ENCODE data around the gene EPB42. TPM values are rescaled to one million over a fixed set of nuclear protein-coding genes. Genes with fewer than 3 reads are reported as not detected.

Gene EPB42
- total RNA-seq, 1 experiment from 2014 or later = not detected

DNA sequence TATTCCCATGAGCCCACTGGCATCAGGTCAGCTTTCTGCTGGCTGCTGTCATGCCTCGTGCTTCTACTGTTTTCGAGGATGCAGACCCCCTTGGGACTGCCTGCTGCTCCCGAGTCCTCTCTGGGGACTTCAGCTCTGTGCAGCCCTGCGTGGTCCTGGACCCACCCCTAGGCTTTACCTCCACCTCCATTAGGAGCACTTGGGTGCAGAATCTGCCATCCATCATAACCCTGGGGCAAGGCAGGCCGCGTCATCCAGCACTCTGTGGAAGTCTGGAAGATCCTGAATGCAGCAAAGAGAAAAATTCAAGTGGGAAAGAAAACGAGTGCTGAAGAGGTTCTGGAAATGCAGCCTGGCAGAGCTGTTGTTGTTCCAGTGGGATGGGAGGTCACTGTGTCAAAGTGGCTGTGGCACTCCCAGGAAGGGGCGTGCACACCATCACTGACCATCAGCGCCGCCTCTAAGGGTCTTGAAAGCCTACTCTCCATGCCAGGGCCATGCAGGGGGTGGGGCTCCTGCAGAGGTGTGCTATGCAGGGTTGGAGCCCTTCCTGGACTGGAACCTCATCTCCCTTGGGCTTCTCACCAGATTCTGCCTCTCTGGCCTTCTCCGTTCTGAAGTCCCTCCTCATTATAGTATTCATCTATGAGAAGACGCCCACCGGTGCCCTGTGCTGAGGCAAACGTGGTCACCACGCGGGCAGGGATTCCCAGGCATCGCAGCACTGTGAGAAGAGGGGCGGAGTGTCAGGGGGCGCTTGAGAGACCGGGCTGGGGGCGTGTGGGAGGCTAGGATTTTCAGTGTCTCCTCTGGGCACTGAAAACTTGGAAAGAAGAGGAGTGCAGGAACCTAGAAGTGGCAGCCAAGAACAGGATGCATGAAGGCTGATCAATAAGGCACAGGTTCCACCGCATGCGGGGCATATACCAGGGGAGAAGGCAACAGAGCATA, 12.5 kb downstream of the EPB42 start:
- no peak overlapping the region for H3K4me2 ChIP-seq (ENCODE audit: low read length)
- intact Hi-C loops (cut with micrococcal nuclease) = no loop called here
- ChIA-PET POLR2A (no interaction called here), CTCF (interaction anchor here (0.8 to 1.7 kb wide), 2 partner anchors 17 to 77 kb away, joined by 3 read pairs; no protein-coding TSS in a partner anchor), RAD21 (ENCODE audit: low non-redundant PET in 1 of 2, low total read pairs in 2 of 2, uncharacterized antibody in 2 of 2, unreplicated experiment in 2 of 2) (no interaction called here)
- ATAC-seq (no peak), DNase-seq (ENCODE audit: low read depth, low spot score) (no peak)
- H3K9ac ChIP-seq (ENCODE audit: low read length) = no peak overlapping the region
- no peaks in the 10 kb centered on the region for H3K9me3 ChIP-seq (ENCODE audit: control insufficient read depth in 1 of 2, insufficient read depth in 1 of 2, low read depth in 1 of 2, low read length in 2 of 2)
- no peak for TF ChIP-seq CBX3 (IDR thresholded peaks at IDR 0.05; ENCODE audit: low read depth)
- no peak for TF ChIP-seq ELF1 (IDR thresholded peaks at IDR 0.05; ENCODE audit: borderline replicate concordance, low read depth)
- TF ChIP-seq POLR2AphosphoS5 (IDR thresholded peaks at IDR 0.05; ENCODE audit: low read depth, low read length) = no peak
- TF ChIP-seq CEBPB (IDR thresholded peaks at IDR 0.05; ENCODE audit: low read depth) = no peak
- no peak for TF ChIP-seq YY1 (IDR thresholded peaks at IDR 0.05; ENCODE audit: extremely low read depth, insufficient replicate concordance, low read depth, low read length)
- TF ChIP-seq EZH2 (IDR thresholded peaks at IDR 0.05) = no peak
- no peak overlapping the region for H3K27ac ChIP-seq (ENCODE audit: low read depth, low read length)
- no peaks in the 10 kb centered on the region for H3K36me3 ChIP-seq (ENCODE audit: control insufficient read depth in 1 of 2, insufficient read depth in 2 of 2, low read length in 2 of 2)
- H3K27me3 ChIP-seq (ENCODE audit: insufficient read depth, low read length) = no peaks in the 10 kb centered on the region
- peaks cover 0 to 4% of the 10 kb centered on the region in 2 experiments; a peak in 1 of 4 replicates for H3K4me1 ChIP-seq (ENCODE audit: control insufficient read depth in 1 of 2, insufficient read depth in 2 of 2, low read length in 2 of 2)
- no peak overlapping the region for H3K4me3 ChIP-seq (replicated peaks in 1 of 2; ENCODE audit: low read depth in 1 of 2, low read length in 2 of 2)
- no peaks in the 10 kb centered on the region for H3K9me2 ChIP-seq (ENCODE audit: insufficient read depth)
- H4K20me1 ChIP-seq (ENCODE audit: insufficient read depth) = no peaks in the 10 kb centered on the region
- no peak overlapping the region for H2AFZ ChIP-seq (ENCODE audit: low read depth, low read length, poor library complexity, severe bottlenecking)
- no peaks in the 10 kb centered on the region for H3K79me2 ChIP-seq (ENCODE audit: insufficient read depth, low read length)
- BruUV-seq (replicated peaks) = no TSS peak

DNA sequence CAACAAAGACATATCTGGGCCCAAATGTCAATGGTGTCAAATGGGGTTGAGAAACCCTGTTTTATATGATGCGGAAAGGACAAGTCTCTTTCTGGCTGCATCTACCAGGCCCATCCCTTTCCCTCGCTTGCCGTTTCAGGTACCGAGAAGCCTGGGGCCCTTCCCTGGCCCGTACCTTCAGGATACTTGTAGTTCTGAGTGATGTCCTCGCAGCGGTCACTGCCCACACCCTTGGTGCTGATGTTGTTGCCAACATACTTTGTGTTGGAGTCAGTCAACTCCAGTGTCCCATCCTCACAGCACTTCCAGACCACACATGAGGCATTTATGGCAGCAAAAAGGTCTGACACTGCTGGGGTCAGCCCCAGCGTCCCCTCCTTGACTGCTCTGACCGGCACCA, 13.8 kb downstream of the EPB42 start:
- DNase-seq (ENCODE audit: low read depth, low spot score) (no peak), ATAC-seq (no peak)
- CTCF ChIA-PET = interaction anchor here (1.6 to 1.7 kb wide), 2 partner anchors 18 to 79 kb away, joined by 3 to 6 read pairs; no protein-coding TSS in a partner anchor
- Histone ChIP-seq H3K36me3 (ENCODE audit: control insufficient read depth in 1 of 2, insufficient read depth in 2 of 2, low read length in 2 of 2) (no peaks in the 10 kb centered on the region), H3K4me2 (ENCODE audit: low read length) (no peak overlapping the region), H3K4me3 (replicated peaks in 1 of 2; ENCODE audit: low read depth in 1 of 2, low read length in 2 of 2) (no peak overlapping the region), H3K79me2 (ENCODE audit: insufficient read depth, low read length) (no peaks in the 10 kb centered on the region), H3K9me3 (ENCODE audit: control insufficient read depth in 1 of 2, insufficient read depth in 1 of 2, low read depth in 1 of 2, low read length in 2 of 2) (no peaks in the 10 kb centered on the region), H3K27ac (ENCODE audit: low read depth, low read length) (no peak overlapping the region), H3K9me2 (ENCODE audit: insufficient read depth) (no peaks in the 10 kb centered on the region), H4K20me1 (ENCODE audit: insufficient read depth) (no peaks in the 10 kb centered on the region), H3K4me1 (ENCODE audit: control insufficient read depth in 1 of 2, insufficient read depth in 2 of 2, low read length in 2 of 2) (peaks cover 0 to 4% of the 10 kb centered on the region in 2 experiments; a peak in 1 of 4 replicates), H2AFZ (ENCODE audit: low read depth, low read length, poor library complexity, severe bottlenecking) (no peak overlapping the region), H3K27me3 (ENCODE audit: insufficient read depth, low read length) (no peaks in the 10 kb centered on the region), H3K9ac (ENCODE audit: low read length) (no peak overlapping the region)
- POLR2A ChIA-PET = no interaction called here
- BruUV-seq (replicated peaks) = no TSS peak
- intact Hi-C loops (cut with micrococcal nuclease) = no loop called here
- RAD21 ChIA-PET (ENCODE audit: low non-redundant PET in 1 of 2, low total read pairs in 2 of 2, uncharacterized antibody in 2 of 2, unreplicated experiment in 2 of 2) = no interaction called here
- TF ChIP-seq YY1 (IDR thresholded peaks at IDR 0.05; ENCODE audit: extremely low read depth, insufficient replicate concordance, low read depth, low read length) = no peak
- TF ChIP-seq, protein P1, sequence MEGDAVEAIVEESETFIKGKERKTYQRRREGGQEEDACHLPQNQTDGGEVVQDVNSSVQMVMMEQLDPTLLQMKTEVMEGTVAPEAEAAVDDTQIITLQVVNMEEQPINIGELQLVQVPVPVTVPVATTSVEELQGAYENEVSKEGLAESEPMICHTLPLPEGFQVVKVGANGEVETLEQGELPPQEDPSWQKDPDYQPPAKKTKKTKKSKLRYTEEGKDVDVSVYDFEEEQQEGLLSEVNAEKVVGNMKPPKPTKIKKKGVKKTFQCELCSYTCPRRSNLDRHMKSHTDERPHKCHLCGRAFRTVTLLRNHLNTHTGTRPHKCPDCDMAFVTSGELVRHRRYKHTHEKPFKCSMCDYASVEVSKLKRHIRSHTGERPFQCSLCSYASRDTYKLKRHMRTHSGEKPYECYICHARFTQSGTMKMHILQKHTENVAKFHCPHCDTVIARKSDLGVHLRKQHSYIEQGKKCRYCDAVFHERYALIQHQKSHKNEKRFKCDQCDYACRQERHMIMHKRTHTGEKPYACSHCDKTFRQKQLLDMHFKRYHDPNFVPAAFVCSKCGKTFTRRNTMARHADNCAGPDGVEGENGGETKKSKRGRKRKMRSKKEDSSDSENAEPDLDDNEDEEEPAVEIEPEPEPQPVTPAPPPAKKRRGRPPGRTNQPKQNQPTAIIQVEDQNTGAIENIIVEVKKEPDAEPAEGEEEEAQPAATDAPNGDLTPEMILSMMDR (IDR thresholded peaks at IDR 0.05 in 2 of 3, conservative IDR thresholded peaks at IDR 0.05 in 1 of 3; ENCODE audit: borderline replicate concordance in 1 of 3, insufficient read depth in 1 of 3, low read depth in 2 of 3, low read length in 2 of 3) = no peak
- TF ChIP-seq ELF1 (IDR thresholded peaks at IDR 0.05; ENCODE audit: borderline replicate concordance, low read depth) = no peak
- TF ChIP-seq ZNF274 (IDR thresholded peaks at IDR 0.05; ENCODE audit: low read depth, low read length) = no peak
- TF ChIP-seq, protein P2, sequence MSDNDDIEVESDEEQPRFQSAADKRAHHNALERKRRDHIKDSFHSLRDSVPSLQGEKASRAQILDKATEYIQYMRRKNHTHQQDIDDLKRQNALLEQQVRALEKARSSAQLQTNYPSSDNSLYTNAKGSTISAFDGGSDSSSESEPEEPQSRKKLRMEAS (IDR thresholded peaks at IDR 0.05) = no peak
- TF ChIP-seq CEBPB (IDR thresholded peaks at IDR 0.05; ENCODE audit: low read depth) = no peak
- no peak for TF ChIP-seq FOSL1 (IDR thresholded peaks at IDR 0.05; ENCODE audit: low read depth)
- no peak for TF ChIP-seq RAD21 (IDR thresholded peaks at IDR 0.05; ENCODE audit: low read depth)
- no peak for TF ChIP-seq JUND (IDR thresholded peaks at IDR 0.05)
- TF ChIP-seq SP1 (IDR thresholded peaks at IDR 0.05; ENCODE audit: low read depth) = no peak
- TF ChIP-seq, protein P3, sequence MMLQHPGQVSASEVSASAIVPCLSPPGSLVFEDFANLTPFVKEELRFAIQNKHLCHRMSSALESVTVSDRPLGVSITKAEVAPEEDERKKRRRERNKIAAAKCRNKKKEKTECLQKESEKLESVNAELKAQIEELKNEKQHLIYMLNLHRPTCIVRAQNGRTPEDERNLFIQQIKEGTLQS (IDR thresholded peaks at IDR 0.05) = no peak
- TF ChIP-seq POLR2A (IDR thresholded peaks at IDR 0.05; ENCODE audit: borderline replicate concordance, extremely low read depth, insufficient read depth, insufficient read length) = no peak
- TF ChIP-seq SIN3A (IDR thresholded peaks at IDR 0.05; ENCODE audit: low read depth) = no peak
- TF ChIP-seq EGR1 (IDR thresholded peaks at IDR 0.05; ENCODE audit: low read depth) = no peak

Data from HCT116 (cell line).